Fibroblast of skin of right quadriceps (primary cell): ENCODE data around the gene CIZ1.
A peak's percentile ranks its signal among the peaks of the same experiment; 100 is the strongest.

ENCODE experiments used
- DNase-seq: peaks from one replicate; pipeline ENCODE4 v3.0.0-alpha.2; 2013

CIZ1 gene

DNA sequence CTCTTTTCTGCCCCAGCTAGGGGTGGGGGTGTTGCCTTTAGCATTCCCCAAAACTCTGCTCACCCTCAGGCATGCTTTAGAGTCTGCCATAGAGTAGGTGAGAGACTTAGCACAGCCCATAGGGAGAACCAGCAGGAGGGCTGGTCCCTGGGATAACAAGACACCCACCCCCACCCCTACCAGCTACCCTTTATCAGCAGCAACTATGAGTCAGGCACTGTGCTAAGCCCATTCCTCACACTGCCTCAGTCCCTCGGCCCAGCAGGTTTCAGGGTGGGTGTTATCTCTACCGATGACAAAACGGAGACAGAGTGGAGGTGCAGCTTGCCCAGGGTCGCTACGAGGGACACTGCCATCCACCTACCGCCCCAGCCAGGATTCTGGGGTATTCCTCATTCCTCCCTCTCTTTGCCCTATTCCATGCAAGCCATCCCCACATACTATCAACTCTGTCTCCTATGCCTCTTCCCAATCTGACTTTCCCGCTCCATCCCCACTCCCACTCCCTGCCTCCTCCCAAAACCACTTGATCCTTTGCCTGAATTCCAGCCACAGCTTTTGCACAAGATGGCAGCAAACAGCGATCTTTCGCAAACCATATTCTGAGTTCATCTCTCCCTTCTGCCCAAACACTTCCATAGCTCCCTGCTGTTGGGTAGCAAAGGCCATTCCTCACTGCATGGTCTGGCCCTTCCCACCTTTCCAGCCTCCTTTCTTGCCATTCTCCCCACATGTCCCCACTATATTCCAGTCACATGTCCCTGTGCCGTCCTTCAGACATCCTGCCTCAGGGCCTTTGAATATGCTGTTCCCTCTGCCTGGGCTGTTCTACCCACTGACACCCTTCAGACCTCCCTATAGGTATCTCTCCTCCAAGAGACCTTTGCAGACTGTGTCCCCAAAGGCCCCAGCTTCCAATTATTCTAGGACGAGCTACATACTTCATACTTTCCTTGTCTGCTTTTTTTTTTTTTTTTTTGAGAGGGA, 5.1 kb downstream of the CIZ1 start:
- DNase-seq: no peak

DNA sequence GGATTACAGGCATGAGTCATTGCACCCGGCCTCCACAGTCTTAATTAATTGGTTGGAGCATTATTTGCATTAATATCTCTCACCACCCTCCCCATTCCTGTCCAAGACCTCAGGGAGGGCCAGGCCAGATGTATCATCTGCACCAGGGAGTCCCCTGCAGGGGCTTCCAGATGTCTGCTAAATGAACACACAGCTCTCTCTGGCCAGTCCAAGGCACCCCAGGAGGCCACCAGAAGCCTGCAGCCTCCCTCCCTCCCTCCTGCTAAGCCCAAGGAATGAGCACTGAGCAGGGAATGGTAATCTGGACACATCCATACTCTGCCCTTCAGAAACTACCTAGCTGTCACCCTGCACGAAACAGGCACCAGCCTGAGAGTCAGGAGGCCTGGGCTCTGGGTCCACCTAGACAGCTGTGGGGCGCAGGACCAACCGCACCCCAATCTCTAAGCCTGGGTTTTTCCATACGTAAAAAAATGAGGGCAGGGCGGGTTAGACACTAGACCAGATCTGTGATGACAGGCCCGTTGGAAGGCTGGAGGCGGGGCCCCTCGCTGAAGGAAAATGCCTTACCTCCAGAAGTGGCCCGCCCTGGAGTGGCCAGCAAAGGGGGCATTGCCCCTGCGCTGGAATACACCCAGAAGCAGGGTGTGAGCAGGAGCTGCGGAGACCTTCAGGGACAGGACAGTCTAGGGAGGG, 8.3 kb downstream of the CIZ1 start:
- DNase-seq: no peak

GRCh38 chr9:128181480-128181879, 9.9 kb downstream of the CIZ1 start:
- peak; percentile 33 for DNase-seq

GRCh38 chr9:128180447-128180846, 10.9 kb downstream of the CIZ1 start:
- no peak for DNase-seq

DNA sequence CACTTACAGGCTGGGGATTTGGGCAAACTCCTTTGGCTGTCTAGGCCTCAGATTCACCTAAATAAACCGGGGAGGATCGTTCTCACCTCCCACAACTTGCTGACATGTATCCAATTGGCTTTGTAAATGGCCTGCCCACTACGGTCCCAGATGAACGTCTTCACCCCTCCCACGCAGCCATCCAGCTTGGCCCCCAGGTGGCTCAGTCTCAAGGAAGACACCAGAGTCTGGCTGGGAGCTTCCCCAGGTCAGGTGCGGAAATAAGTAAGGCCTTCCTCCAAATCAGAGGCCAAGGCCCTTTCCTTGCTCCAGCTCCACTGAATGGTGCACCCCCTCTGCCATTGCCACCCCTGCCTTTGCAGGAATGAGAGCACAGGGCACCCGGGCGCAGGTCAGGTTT, 11.4 kb downstream of the CIZ1 start:
- DNase-seq: no peak

DNA sequence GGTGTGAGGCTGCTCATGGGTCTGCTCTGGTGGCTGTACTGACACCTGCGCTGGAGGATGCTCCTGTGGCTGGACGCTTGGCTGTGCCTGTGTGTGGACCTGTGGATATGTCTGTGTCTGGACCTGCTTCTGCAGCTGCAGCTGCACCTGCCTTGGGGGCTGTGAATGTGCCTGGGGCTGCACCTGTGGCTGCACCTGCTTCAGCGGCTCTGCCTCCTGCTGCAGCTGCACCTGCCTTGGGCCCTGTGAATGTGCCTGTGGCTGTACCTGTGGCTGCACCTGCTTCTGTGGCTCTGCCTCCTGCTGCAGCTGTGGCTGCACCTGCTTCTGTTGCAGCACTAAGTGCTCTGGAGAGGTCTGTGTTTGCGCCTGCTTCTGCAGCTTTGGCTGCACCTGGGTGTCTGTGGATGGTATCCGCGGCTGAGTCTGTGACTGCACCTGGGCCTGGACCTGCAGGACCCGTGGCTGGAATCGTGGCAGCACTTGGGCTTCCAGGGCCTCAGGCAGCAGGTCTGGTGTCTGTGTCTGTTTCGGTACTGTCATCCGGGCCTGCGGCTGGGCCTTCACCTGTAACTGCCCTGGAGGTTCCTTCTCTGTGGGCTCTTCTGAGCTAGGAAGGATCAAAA, 12.5 kb downstream of the CIZ1 start:
- DNase-seq: no peak

- no peak for DNase-seq
These were observed 15.6 kb downstream of the CIZ1 start for GRCh38 chr9:128175726-128176125.

- peak; percentile 29 for DNase-seq
These were observed 16.2 kb downstream of the CIZ1 start for GRCh38 chr9:128175102-128175563.

GRCh38 chr9:128174062-128174461, 17.3 kb downstream of the CIZ1 start:
- no peak for DNase-seq

GRCh38 chr9:128169925-128170324, 21.4 kb downstream of the CIZ1 start:
- no peak for DNase-seq

GRCh38 chr9:128169492-128169891, 21.9 kb downstream of the CIZ1 start:
- no peak for DNase-seq

DNA sequence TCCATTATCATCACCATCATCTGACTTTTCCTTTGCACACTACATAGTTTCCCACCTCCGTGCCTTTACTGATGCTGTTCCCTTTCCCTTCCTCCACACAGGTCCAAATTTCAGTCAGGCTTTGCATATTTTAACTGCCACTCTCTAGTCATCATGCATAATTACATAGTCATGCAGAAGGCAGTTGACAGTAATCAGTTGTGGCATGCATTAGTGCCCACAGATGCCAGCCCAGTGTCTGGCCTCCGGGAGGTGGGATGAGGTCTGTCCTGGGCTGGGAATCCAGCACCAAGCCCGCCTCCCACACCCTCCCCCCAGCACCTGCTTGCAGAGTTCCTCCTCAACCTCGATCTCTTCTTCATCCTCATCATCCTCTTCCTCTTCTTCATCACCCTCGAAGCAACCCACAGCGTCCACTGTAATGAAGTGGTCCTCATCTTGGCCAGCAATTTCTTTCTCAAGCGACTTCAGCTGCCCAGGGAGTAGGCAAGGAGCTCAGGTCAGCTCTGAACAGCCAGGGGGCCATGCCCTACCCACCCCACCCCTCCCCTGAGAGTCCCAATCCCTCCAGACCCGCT, 22.6 kb downstream of the CIZ1 start:
- no peak for DNase-seq

DNA sequence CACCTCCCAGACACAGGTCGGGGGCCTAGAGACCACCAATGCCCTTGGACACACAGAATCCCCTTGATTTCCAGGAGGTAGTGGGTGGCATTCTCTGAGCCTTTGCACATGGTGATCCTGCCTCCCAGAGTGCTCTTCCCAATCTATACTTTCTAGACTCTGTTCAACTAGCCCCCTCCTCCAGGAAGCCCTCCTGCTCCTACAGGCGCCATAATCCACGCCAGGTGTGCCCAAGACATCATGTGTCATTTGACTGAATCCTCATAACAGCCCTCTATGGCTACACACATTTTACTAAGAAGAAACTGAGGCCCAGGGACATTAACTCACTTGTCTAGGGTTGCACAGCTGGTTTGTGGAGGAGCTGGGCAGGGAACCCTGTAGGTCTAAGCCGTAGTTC, 24.2 kb downstream of the CIZ1 start:
- DNase-seq: no peak

- DNase-seq: no peak
These were observed 25.2 kb downstream of the CIZ1 start for GRCh38 chr9:128166169-128166568.

- no peak for DNase-seq
These were observed 27.0 kb downstream of the CIZ1 start for GRCh38 chr9:128164307-128164885.

DNA sequence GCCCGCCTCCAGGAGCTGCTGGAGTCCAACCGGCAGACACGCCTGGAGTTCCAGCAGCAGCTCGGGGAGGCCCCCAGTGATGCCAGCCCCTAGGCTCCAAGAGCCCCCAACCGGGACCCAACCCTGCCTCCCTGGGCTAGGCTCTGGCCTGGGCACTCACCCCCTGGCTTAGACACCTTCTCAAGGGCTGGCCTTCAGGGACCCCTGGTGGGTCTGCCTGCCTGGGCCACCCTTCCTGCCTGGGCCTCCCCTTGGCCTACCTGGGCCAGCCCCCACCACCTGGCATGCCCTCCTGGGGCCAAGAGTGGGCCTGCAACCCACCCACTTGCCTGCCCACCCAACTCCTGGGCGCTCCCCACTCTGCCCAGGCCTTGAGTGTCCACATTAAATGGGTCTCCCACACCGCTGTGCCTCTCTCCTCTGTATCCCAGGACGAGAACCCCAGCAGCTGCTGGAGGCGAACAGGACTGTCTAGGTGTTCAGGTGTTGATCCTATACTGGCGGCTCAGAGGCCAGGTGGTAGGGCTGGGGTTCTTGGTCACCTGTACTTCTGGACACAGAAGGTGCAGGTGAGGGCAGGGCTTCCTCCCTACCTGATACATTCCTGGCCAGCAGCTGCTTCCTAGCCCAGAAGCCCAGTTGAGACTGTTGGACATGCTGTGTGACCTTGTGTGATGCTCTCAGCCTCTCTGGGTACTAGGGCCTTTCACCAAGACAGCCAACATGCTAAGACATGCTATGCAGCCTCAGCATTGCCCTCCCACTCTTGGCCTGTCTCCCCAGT, 27.7 kb downstream of the CIZ1 start:
- no peak for DNase-seq

DNA sequence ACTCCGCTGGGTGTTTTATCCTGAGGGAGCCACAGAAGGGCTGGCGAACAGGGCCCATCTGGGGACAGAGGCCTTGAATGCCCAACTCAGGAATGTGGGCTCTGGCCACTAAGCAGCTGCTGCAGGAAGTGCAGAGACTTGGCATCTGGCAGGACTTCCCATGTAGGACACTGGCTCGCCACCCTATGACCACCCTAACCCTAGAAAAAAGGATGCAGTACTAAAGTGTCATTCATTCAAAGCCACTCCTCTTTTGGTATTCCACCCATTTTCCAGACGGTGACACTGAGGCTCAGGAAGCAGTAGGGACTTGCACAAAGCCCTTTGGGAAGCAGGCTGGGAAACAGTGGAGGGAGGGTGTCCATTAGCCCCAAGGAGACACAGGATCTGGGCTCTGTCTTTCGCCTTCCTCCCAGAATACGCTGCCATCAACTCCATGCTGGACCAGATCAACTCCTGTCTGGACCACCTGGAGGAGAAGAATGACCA, 28.3 kb downstream of the CIZ1 start:
- DNase-seq: no peak

- no peak for DNase-seq
These were observed 29.0 kb downstream of the CIZ1 start for GRCh38 chr9:128162215-128163026.

DNA sequence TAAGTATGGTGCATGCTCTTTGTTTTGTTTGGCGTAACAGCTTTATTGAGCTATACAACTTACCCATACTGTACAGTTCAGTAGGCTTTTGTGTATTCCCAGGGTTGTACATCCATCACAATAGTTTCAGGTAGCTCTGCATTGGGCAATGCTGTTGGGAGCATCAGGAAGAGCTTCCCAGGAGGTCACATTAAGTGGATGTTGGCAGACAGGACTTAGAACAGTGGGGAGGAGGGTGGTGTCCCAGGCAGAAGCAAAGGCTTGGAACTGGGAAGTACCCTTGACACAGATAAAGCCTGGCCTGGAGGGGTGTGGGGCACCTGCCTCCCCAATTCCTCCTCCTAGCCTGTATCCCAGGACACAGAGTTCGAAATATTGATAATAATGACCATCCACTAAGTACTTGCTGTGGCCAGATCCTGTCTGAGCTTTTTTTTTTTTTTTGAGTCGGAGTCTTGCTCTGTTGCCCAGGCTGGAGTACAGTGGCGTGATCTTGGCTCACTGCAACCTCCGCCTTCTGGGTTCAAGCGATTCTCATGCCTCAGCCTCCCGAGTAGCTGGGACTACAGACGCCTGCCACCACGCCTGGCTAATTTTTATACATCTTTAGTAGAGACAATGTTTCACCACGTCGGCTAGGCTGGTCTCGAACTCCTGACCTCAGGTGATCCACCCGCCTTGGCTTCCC, 30.0 kb downstream of the CIZ1 start:
- DNase-seq: no peak

GRCh38 chr9:128160603-128160987, 30.8 kb downstream of the CIZ1 start:
- no peak for DNase-seq
